Activated T-helper 2 cell treated with anti-CD3 and anti-CD28 coated beads, Interferon-gamma antibody, Interleukin-2, Interleukin-4, amounts not matched to agents 10 μg/mL and 5 μg/mL and 100 μg/mL, durations not matched to agents 14 hours and 24 hours and 36 hours (primary cell): ENCODE data around the gene RER1. TPM values are rescaled to one million over a fixed set of nuclear protein-coding genes. Genes with fewer than 3 reads are reported as not detected.

Experiments used
- DNase-seq: peaks from one replicate; pipeline ENCODE4 v3.0.0; 2021; ENCODE audit warnings: low spot score
- H3K27ac Mint-ChIP-seq: one replicate; pipeline ENCODE4 v1.8.0; 2021; ENCODE audit warnings: mixed read lengths
- H3K27me3 Mint-ChIP-seq: one replicate; pipeline ENCODE4 v1.8.0; 2021; ENCODE audit warnings: low read depth, mixed read lengths
- H3K36me3 Mint-ChIP-seq: one replicate; pipeline ENCODE4 v1.8.0; 2021; ENCODE audit warnings: low read depth, mixed read lengths
- H3K4me1 Mint-ChIP-seq: one replicate; pipeline ENCODE4 v1.8.0; 2021; ENCODE audit warnings: low read depth, mixed read lengths
- H3K4me3 Mint-ChIP-seq: one replicate; pipeline ENCODE4 v1.8.0; 2021; ENCODE audit warnings: low read depth, mild to moderate bottlenecking, moderate library complexity, mixed read lengths
- H3K9me3 Mint-ChIP-seq: one replicate; pipeline ENCODE4 v1.8.0; 2021; ENCODE audit warnings: mixed read lengths
- intact Hi-C: fragments of 100-400 bp; cut with micrococcal nuclease; formaldehyde crosslinking; loops from one replicate; pipeline ENCODE4 v1.15.1; 2023
- total RNA-seq: library from RNA; stranded (reverse); gene quantifications from 2 replicates; pipeline ENCODE4 v1.2.3, GENCODE V29; 2022

Gene RER1
- total RNA-seq, 1 donor from 2014 or later: 142 TPM

DNA sequence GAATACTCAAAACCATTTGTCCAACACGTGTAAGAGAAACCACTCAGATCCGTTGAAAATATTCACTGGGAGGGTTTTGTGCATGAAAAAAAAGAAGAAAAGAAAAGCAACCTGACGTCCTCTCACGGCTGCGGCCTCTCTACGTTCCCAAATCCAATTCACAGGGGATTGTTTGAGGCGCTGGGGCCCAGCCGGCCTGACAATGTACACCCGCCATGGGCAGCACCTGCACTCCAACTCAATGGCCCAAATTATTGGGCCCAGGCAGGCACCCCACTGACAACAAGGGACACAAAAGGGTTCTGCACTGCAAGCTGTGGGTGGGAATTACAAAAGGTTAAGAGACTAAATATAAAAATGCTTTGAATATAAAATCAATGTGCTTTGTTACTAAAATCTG lies 41.8 kb upstream of the RER1 start:
- no peaks in the 10 kb centered on the region for H3K27me3 Mint-ChIP-seq
- no peaks in the 10 kb centered on the region for H3K36me3 Mint-ChIP-seq
- intact Hi-C loops: no loop called here
- no peaks in the 10 kb centered on the region for H3K9me3 Mint-ChIP-seq
- no peak overlapping the region for H3K27ac Mint-ChIP-seq
- no peak overlapping the region for H3K4me3 Mint-ChIP-seq
- no peak for DNase-seq
- no peaks in the 10 kb centered on the region for H3K4me1 Mint-ChIP-seq

DNA sequence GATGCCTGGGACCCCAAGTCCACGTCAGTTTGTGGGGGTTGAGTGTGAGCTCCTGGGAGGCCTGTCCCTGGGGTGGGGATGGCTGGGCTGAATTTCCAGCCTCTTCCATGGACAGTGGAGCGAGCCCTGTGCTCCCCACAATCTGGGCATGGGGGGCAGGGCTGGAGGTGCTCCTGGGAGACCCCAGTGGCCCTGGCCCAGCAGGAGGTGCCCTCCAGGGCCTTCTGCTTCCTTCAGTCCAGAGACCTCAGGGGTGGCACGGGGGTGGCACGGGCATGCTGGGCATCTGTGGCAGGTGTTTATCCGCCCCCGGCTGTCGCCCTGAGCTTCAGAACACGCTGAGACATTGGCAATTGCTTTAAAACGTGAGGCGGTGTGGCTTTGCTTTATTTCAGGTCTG lies 41.1 kb upstream of the RER1 start:
- H3K27ac Mint-ChIP-seq: no peak overlapping the region
- no peaks in the 10 kb centered on the region for H3K36me3 Mint-ChIP-seq
- intact Hi-C loops: no loop called here
- no peaks in the 10 kb centered on the region for H3K9me3 Mint-ChIP-seq
- H3K27me3 Mint-ChIP-seq: no peaks in the 10 kb centered on the region
- H3K4me3 Mint-ChIP-seq: no peak overlapping the region
- no peaks in the 10 kb centered on the region for H3K4me1 Mint-ChIP-seq
- DNase-seq: no peak

GRCh38 chr1:2350911-2351655 lies 40.6 kb upstream of the RER1 start:
- Mint-ChIP-seq H3K4me1 (no peaks in the 10 kb centered on the region), H3K27ac (no peak overlapping the region), H3K27me3 (no peaks in the 10 kb centered on the region), H3K36me3 (no peaks in the 10 kb centered on the region), H3K4me3 (no peak overlapping the region), H3K9me3 (no peaks in the 10 kb centered on the region)
- DNase-seq: no peak
- intact Hi-C loops: no loop called here

GRCh38 chr1:2351723-2352122 lies 39.9 kb upstream of the RER1 start:
- H3K4me3 Mint-ChIP-seq: no peak overlapping the region
- no peak overlapping the region for H3K27ac Mint-ChIP-seq
- H3K4me1 Mint-ChIP-seq: no peaks in the 10 kb centered on the region
- H3K27me3 Mint-ChIP-seq: no peaks in the 10 kb centered on the region
- intact Hi-C loops: no loop called here
- no peaks in the 10 kb centered on the region for H3K36me3 Mint-ChIP-seq
- no peak for DNase-seq
- no peaks in the 10 kb centered on the region for H3K9me3 Mint-ChIP-seq

GRCh38 chr1:2352341-2352896 lies 39.2 kb upstream of the RER1 start:
- Mint-ChIP-seq H3K27ac (no peak overlapping the region), H3K9me3 (no peaks in the 10 kb centered on the region), H3K4me3 (no peak overlapping the region), H3K4me1 (no peaks in the 10 kb centered on the region), H3K27me3 (no peaks in the 10 kb centered on the region), H3K36me3 (no peaks in the 10 kb centered on the region)
- intact Hi-C loops: no loop called here
- no peak for DNase-seq

DNA sequence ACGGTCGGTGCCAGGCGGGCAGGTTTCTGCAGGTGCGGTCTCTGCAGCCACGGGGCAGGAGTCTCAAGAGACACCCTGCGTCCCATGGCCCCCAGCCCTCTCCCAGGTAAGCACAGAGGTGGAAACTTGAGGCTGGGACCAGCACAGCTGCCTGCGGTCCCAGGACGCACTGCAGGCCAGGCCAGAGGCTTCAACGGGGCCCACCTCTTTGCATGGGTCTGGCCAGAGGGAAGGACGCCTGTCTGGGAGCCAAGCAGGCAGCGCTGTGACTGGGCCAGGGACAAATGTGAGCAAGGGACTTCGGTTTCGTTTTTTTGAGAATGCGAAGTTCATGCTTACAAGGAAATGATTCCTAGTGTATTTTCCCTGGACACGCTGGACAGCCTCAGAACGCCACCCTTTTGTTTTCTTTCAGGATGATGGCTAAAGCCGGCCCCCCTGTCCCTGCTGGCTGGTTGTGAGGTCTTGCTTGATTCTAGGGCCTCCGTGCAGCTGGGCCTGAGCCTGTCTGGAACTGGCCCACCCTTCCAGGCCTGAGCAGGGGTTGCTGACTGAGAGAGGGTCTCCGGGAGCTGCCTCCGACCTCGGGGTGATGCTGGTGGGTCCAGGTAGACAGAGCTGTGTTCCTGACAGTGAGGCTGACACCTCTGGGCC lies 38.6 kb upstream of the RER1 start:
- Mint-ChIP-seq H3K27ac (no peak overlapping the region), H3K27me3 (no peaks in the 10 kb centered on the region), H3K4me1 (no peaks in the 10 kb centered on the region), H3K4me3 (no peak overlapping the region), H3K36me3 (no peaks in the 10 kb centered on the region), H3K9me3 (no peaks in the 10 kb centered on the region)
- DNase-seq: no peak
- intact Hi-C loops: no loop called here

GRCh38 chr1:2353551-2354438 lies 37.8 kb upstream of the RER1 start:
- no peak for DNase-seq
- Mint-ChIP-seq H3K27me3 (no peaks in the 10 kb centered on the region), H3K4me3 (no peak overlapping the region), H3K36me3 (no peaks in the 10 kb centered on the region), H3K27ac (no peak overlapping the region), H3K4me1 (no peaks in the 10 kb centered on the region), H3K9me3 (no peaks in the 10 kb centered on the region)
- intact Hi-C loops: no loop called here

GRCh38 chr1:2354511-2355372 lies 36.9 kb upstream of the RER1 start:
- no peak for DNase-seq
- Mint-ChIP-seq H3K4me3 (no peak overlapping the region), H3K27me3 (no peaks in the 10 kb centered on the region), H3K27ac (no peak overlapping the region), H3K9me3 (no peaks in the 10 kb centered on the region), H3K4me1 (no peaks in the 10 kb centered on the region), H3K36me3 (no peaks in the 10 kb centered on the region)
- intact Hi-C loops: no loop called here

DNA sequence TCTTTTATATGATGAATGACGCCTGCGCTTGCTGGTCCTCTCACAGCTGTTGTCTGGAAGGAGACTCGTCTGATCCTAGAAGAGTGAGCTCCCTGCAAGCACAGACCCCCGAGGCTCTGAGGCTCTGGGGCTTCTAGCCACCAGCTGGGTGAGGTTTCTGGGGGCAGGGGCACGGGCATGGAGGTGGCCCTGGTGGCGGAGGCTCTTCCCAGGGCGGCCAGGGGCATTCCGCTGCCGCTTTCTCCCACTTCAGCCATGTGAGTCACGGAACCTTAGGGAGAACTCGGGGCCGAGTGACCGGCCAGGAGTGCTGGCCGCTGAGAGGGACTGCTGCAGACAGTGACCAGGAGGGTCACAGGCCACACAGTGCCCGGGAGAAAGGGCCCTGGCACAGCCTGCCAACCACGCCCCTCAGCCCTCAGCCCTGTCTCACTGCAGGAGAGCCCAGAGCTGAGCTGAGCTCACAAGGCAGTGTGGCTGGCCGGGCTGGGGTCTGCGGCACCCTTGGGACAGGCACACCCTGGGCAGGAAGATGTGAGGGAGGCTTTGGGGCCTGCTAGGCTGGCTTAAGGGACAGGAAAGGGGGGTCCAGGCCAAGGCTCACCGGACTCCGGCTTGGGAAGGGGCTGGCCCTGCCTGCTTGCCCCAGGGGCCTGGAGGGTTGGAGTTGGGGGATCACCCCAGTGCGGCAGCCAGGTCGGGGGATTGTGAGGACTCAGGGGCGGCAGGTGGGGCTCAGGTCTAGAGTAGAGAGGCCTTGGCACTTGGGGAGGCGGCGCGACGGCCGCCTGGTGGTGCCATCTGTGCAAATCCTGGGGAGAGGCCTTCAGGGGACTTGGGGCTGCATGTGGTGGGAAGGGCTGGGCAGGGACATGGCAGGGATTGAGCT lies 36.0 kb upstream of the RER1 start:
- Mint-ChIP-seq H3K9me3 (no peaks in the 10 kb centered on the region), H3K36me3 (no peaks in the 10 kb centered on the region), H3K4me3 (no peak overlapping the region), H3K27ac (no peak overlapping the region), H3K4me1 (no peaks in the 10 kb centered on the region), H3K27me3 (no peaks in the 10 kb centered on the region)
- no peak for DNase-seq
- intact Hi-C loops: no loop called here

GRCh38 chr1:2356401-2356800 lies 35.2 kb upstream of the RER1 start:
- Mint-ChIP-seq H3K36me3 (no peaks in the 10 kb centered on the region), H3K4me1 (no peaks in the 10 kb centered on the region), H3K27me3 (no peaks in the 10 kb centered on the region), H3K27ac (no peak overlapping the region), H3K9me3 (no peaks in the 10 kb centered on the region), H3K4me3 (no peak overlapping the region)
- no peak for DNase-seq
- intact Hi-C loops: no loop called here

- Mint-ChIP-seq H3K36me3 (no peaks in the 10 kb centered on the region), H3K4me1 (no peaks in the 10 kb centered on the region), H3K27me3 (peaks cover under 1% of the 10 kb centered on the region), H3K27ac (no peak overlapping the region), H3K9me3 (no peaks in the 10 kb centered on the region), H3K4me3 (no peak overlapping the region)
- no peak for DNase-seq
- intact Hi-C loops: no loop called here
These were observed 34.5 kb upstream of the RER1 start for GRCh38 chr1:2356911-2357845.
